SK-N-SH treated with all-trans-retinoic acid at 6 μM for 48 hours (cell line): ENCODE measurements around the gene AHRR.

Experiments used
- ARNTL ChIP-seq: fragments of 450-650 bp; formaldehyde crosslinking; IDR thresholded peaks from 2 replicates; pipeline ENCODE4 v1.5.0; 2020; ENCODE audit warnings: low read depth, mild to moderate bottlenecking, moderate library complexity, borderline replicate concordance
- RARB ChIP-seq: fragments of 250-450 bp; sonication (Bioruptor Pico); IDR thresholded peaks from 2 replicates; pipeline ENCODE4 v1.8.0; 2021; ENCODE audit warnings: mild to moderate bottlenecking, moderate library complexity
- SNAI2 ChIP-seq: fragments of 250-450 bp; sonication (Bioruptor Pico); IDR thresholded peaks from 2 replicates; pipeline ENCODE4 v1.5.0; 2020; ENCODE audit warnings: mild to moderate bottlenecking, moderate library complexity
- TCF4 ChIP-seq: fragments of 250-450 bp; sonication (Bioruptor Pico); IDR thresholded peaks from 2 replicates; pipeline ENCODE4 v1.8.0; 2021; ENCODE audit warnings: mild to moderate bottlenecking, moderate library complexity, borderline replicate concordance
- ZC3H10 ChIP-seq: fragments of 250-450 bp; sonication (Bioruptor Pico); IDR thresholded peaks from 2 replicates; pipeline ENCODE4 v1.5.1; 2021; ENCODE audit warnings: mild to moderate bottlenecking, moderate library complexity
- ZFP30 ChIP-seq: fragments of 450-650 bp; formaldehyde crosslinking; IDR thresholded peaks from 2 replicates; pipeline ENCODE4 v1.5.0; 2022; ENCODE audit warnings: mild to moderate bottlenecking, moderate library complexity
- ZNF8 ChIP-seq: fragments of 450-650 bp; formaldehyde crosslinking; IDR thresholded peaks from 2 replicates; pipeline ENCODE4 v1.5.0; 2020; ENCODE audit warnings: mild to moderate bottlenecking, moderate library complexity
- TF ChIP-seq, protein P1 (sequence below): fragments of 250-450 bp; sonication (Bioruptor Pico); IDR thresholded peaks from 2 replicates; pipeline ENCODE4 v1.5.1; 2020; ENCODE audit warnings: low read depth, mild to moderate bottlenecking, moderate library complexity
- TF ChIP-seq, protein P2 (sequence below): fragments of 250-450 bp; sonication (Bioruptor Pico); IDR thresholded peaks from 2 replicates; pipeline ENCODE4 v1.8.0; 2021; ENCODE audit warnings: low read depth, mild to moderate bottlenecking, moderate library complexity, borderline replicate concordance
- TF ChIP-seq, protein P3 (sequence below): fragments of 250-450 bp; sonication (Bioruptor Pico); IDR thresholded peaks from 2 replicates; pipeline ENCODE4 v1.8.0; 2020; ENCODE audit warnings: mild to moderate bottlenecking, moderate library complexity, borderline replicate concordance
- TF ChIP-seq, protein P4 (sequence below): fragments of 250-450 bp; sonication (Bioruptor Pico); IDR thresholded peaks from 2 replicates; pipeline ENCODE4 v1.5.0; 2020; ENCODE audit warnings: mild to moderate bottlenecking, moderate library complexity
- TF ChIP-seq, protein P5 (sequence below): fragments of 250-450 bp; sonication (Bioruptor Pico); IDR thresholded peaks from 2 replicates; pipeline ENCODE4 v1.5.1; 2021; ENCODE audit warnings: mild to moderate bottlenecking, moderate library complexity

DNA sequence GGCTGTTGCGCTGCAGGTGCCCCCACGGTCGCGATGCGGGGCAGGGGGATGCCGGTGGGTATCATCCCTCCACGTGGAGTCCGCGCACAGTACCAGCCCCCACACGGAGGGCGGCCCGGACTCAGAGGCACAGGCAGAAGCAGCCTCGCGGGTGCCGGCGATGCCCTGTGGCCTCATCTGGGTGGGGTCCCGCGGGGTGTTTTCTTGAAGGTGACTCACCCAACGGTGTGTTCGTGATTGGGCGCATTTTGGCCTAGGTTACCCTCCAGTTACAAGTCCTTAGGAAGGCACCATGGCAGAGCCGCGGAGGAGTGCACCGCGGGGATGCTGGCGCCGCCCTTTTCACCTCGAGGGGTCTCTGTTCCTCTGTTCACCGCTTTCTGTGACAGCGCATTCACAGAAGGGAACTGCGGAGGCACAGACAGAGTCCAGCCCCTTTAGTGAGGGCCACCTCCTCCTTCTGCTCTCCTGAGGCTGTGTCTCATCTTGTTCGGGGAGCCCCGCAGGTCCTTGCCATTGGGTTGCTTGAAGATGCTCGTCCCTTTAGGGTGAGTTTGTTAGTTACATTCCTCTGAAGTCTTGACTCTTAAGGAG lies 99.9 kb downstream of the AHRR start:
- TF ChIP-seq, protein P1, sequence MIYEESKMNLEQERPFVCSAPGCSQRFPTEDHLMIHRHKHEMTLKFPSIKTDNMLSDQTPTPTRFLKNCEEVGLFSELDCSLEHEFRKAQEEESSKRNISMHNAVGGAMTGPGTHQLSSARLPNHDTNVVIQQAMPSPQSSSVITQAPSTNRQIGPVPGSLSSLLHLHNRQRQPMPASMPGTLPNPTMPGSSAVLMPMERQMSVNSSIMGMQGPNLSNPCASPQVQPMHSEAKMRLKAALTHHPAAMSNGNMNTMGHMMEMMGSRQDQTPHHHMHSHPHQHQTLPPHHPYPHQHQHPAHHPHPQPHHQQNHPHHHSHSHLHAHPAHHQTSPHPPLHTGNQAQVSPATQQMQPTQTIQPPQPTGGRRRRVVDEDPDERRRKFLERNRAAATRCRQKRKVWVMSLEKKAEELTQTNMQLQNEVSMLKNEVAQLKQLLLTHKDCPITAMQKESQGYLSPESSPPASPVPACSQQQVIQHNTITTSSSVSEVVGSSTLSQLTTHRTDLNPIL (CRISPR knock-in tag) = no peak
- TF ChIP-seq, protein P2, sequence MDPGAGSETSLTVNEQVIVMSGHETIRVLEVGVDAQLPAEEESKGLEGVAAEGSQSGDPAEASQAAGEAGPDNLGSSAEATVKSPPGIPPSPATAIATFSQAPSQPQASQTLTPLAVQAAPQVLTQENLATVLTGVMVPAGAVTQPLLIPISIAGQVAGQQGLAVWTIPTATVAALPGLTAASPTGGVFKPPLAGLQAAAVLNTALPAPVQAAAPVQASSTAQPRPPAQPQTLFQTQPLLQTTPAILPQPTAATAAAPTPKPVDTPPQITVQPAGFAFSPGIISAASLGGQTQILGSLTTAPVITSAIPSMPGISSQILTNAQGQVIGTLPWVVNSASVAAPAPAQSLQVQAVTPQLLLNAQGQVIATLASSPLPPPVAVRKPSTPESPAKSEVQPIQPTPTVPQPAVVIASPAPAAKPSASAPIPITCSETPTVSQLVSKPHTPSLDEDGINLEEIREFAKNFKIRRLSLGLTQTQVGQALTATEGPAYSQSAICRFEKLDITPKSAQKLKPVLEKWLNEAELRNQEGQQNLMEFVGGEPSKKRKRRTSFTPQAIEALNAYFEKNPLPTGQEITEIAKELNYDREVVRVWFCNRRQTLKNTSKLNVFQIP (CRISPR knock-in tag) = no peak
- TF ChIP-seq RARB = no peak
- TF ChIP-seq ZC3H10 (CRISPR knock-in tag) = no peak
- TF ChIP-seq, protein P3, sequence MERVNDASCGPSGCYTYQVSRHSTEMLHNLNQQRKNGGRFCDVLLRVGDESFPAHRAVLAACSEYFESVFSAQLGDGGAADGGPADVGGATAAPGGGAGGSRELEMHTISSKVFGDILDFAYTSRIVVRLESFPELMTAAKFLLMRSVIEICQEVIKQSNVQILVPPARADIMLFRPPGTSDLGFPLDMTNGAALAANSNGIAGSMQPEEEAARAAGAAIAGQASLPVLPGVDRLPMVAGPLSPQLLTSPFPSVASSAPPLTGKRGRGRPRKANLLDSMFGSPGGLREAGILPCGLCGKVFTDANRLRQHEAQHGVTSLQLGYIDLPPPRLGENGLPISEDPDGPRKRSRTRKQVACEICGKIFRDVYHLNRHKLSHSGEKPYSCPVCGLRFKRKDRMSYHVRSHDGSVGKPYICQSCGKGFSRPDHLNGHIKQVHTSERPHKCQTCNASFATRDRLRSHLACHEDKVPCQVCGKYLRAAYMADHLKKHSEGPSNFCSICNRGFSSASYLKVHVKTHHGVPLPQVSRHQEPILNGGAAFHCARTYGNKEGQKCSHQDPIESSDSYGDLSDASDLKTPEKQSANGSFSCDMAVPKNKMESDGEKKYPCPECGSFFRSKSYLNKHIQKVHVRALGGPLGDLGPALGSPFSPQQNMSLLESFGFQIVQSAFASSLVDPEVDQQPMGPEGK (CRISPR knock-in tag) = no peak
- TF ChIP-seq, protein P4, sequence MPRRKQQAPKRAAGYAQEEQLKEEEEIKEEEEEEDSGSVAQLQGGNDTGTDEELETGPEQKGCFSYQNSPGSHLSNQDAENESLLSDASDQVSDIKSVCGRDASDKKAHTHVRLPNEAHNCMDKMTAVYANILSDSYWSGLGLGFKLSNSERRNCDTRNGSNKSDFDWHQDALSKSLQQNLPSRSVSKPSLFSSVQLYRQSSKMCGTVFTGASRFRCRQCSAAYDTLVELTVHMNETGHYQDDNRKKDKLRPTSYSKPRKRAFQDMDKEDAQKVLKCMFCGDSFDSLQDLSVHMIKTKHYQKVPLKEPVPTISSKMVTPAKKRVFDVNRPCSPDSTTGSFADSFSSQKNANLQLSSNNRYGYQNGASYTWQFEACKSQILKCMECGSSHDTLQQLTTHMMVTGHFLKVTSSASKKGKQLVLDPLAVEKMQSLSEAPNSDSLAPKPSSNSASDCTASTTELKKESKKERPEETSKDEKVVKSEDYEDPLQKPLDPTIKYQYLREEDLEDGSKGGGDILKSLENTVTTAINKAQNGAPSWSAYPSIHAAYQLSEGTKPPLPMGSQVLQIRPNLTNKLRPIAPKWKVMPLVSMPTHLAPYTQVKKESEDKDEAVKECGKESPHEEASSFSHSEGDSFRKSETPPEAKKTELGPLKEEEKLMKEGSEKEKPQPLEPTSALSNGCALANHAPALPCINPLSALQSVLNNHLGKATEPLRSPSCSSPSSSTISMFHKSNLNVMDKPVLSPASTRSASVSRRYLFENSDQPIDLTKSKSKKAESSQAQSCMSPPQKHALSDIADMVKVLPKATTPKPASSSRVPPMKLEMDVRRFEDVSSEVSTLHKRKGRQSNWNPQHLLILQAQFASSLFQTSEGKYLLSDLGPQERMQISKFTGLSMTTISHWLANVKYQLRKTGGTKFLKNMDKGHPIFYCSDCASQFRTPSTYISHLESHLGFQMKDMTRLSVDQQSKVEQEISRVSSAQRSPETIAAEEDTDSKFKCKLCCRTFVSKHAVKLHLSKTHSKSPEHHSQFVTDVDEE (CRISPR knock-in tag) = no peak
- TF ChIP-seq ZNF8 (CRISPR knock-in tag) = no peak
- TF ChIP-seq, protein P5, sequence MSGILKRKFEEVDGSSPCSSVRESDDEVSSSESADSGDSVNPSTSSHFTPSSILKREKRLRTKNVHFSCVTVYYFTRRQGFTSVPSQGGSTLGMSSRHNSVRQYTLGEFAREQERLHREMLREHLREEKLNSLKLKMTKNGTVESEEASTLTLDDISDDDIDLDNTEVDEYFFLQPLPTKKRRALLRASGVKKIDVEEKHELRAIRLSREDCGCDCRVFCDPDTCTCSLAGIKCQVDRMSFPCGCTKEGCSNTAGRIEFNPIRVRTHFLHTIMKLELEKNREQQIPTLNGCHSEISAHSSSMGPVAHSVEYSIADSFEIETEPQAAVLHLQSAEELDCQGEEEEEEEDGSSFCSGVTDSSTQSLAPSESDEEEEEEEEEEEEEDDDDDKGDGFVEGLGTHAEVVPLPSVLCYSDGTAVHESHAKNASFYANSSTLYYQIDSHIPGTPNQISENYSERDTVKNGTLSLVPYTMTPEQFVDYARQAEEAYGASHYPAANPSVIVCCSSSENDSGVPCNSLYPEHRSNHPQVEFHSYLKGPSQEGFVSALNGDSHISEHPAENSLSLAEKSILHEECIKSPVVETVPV (CRISPR knock-in tag) = no peak
- no peak for TF ChIP-seq SNAI2 (CRISPR knock-in tag)
- no peak for TF ChIP-seq ZFP30
- TF ChIP-seq ARNTL (CRISPR knock-in tag) = no peak
- no peak for TF ChIP-seq TCF4 (CRISPR knock-in tag)
